PFSK-1 (cell line): ENCODE data around the gene SPIRE1.

Experiments
- FOXP2 ChIP-seq: optimal IDR thresholded peaks from 2 replicates; pipeline ENCODE3; 2011; ENCODE audit warnings: borderline replicate concordance, control low read depth, inconsistent platforms; ENCODE audit not compliant: insufficient read depth; ENCODE audit errors: extremely low read length, extremely low read depth
- POLR2AphosphoS5 ChIP-seq: IDR thresholded peaks from 2 replicates; pipeline ENCODE4 v1.6.1; 2012; ENCODE audit warnings: low read depth, mild to moderate bottlenecking, control low read depth, low read length, moderate library complexity
- REST ChIP-seq, 2 experiments: IDR thresholded peaks; 2 replicates each; pipeline versions ENCODE4 v1.6.1 to v1.8.0; 2011 to 2012; ENCODE audit warnings: low read depth in 2 of 2, low read length in 2 of 2, control low read depth in 1 of 2, inconsistent platforms in 1 of 2, mild to moderate bottlenecking in 1 of 2, moderate library complexity in 1 of 2; ENCODE audit not compliant: insufficient read depth in 1 of 2
- SIN3A ChIP-seq: IDR thresholded peaks from 2 replicates; pipeline ENCODE4 v1.6.1; 2012; ENCODE audit warnings: mild to moderate bottlenecking, low read length, moderate library complexity, borderline replicate concordance; ENCODE audit not compliant: insufficient read depth
- TAF1 ChIP-seq: IDR thresholded peaks from 2 replicates; pipeline ENCODE4 v1.6.1; 2012; ENCODE audit warnings: low read length, control low read depth, borderline replicate concordance; ENCODE audit not compliant: insufficient read depth

SPIRE1 gene

DNA sequence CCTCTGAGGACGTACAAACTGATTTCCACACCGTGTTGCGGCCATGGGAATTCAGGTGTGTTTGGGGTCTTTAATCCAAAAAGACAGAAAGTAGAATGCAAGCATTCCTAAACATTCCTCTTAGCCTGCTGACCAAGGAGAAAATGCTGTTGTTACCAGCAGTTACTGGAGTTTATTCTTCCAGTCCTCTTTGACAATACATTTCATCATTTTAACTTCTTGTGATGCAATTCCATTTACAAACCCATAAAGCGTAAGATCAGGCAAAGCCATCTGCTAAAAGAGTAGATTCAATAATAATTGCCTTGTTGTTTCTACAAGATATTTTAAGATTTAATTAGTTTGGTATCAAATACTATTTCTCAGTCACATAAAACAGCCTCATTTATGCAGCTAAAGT lies 32.7 kb downstream of the SPIRE1 start:
- TF ChIP-seq REST (IDR thresholded peaks at IDR 0.05; ENCODE audit: insufficient read depth in 1 of 2, low read depth in 2 of 2, low read length in 2 of 2) (no peak), FOXP2 (no peak), TAF1 (no peak), SIN3A (no peak), POLR2AphosphoS5 (no peak)

DNA sequence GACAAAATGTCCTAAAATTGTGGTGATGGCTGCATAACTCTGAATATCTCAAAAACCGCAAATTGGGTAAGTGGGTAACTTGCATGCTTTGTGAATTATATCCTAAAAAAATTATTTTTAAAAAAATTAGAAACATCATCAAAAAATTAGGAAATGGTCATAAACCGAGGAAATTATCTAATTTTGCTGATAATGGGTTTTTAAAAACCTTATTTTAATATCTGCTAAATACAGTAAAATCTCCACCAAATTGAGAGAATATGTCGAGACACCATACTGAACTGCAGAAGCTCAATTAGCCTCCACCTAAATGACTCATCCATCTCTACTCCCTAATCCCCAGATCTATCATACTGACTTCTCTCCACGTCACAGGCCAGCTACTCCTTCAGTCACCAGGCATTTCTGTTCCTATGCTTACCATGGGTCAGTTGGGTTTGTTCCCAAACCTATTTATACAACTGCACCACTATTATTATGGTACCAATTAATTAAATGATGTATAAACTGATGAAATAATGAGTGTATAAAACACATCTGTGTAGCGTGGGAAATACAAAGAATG lies 36.1 kb downstream of the SPIRE1 start:
- no peak for TF ChIP-seq SIN3A
- no peak for TF ChIP-seq TAF1
- TF ChIP-seq FOXP2 = no peak
- no peak for TF ChIP-seq POLR2AphosphoS5
- TF ChIP-seq REST (IDR thresholded peaks at IDR 0.05; ENCODE audit: insufficient read depth in 1 of 2, low read depth in 2 of 2, low read length in 2 of 2) = no peak

- TF ChIP-seq POLR2AphosphoS5 = no peak
- TF ChIP-seq REST (IDR thresholded peaks at IDR 0.05; ENCODE audit: insufficient read depth in 1 of 2, low read depth in 2 of 2, low read length in 2 of 2) = no peak
- TF ChIP-seq TAF1 = no peak
- TF ChIP-seq FOXP2 = no peak
- no peak for TF ChIP-seq SIN3A
Measured at GRCh38 chr18:12615748-12616147, 42.2 kb downstream of the SPIRE1 start.

- TF ChIP-seq POLR2AphosphoS5 = no peak
Measured at GRCh38 chr18:12608301-12608700, 49.6 kb downstream of the SPIRE1 start.

GRCh38 chr18:12606592-12607315 lies 51.2 kb downstream of the SPIRE1 start:
- no peak for TF ChIP-seq FOXP2
- no peak for TF ChIP-seq TAF1
- TF ChIP-seq POLR2AphosphoS5 = no peak
- TF ChIP-seq REST (IDR thresholded peaks at IDR 0.05; ENCODE audit: insufficient read depth in 1 of 2, low read depth in 2 of 2, low read length in 2 of 2) = no peak
- TF ChIP-seq SIN3A = no peak
